PC-9 (cell line): ENCODE results near the gene LYSMD1.

Source experiments
- CTCF ChIP-seq: fragments of 200-600 bp; sonication (generic); conservative IDR thresholded peaks from 2 replicates; pipeline ENCODE4 v1.6.1; 2017; ENCODE audit warnings: mixed run types, antibody characterized with exemption, mild to moderate bottlenecking, moderate library complexity
- EZH2 ChIP-seq: fragments of 200-600 bp; sonication (generic); IDR thresholded peaks from 2 replicates; pipeline ENCODE4 v1.8.0; 2017; ENCODE audit warnings: antibody characterized with exemption, low read depth

- no peak for TF ChIP-seq CTCF
- no peak for TF ChIP-seq EZH2
Observed at GRCh38 chr1:151165281-151165737, 393 bp downstream of the LYSMD1 start.
